DOHH2 (cell line): Measurements from ENCODE around the gene PTCH1.

Experiments used
- H3F3A ChIP-seq: fragments of 200-600 bp; sonication (generic), shearing (Covaris generic); 2 replicates; pipeline ENCODE4 v1.6.0; 2016; ENCODE audit warnings: antibody characterized with exemption, mild to moderate bottlenecking; ENCODE audit not compliant: control insufficient read depth, insufficient read depth
- H3K27ac ChIP-seq: fragments of 200-600 bp; sonication (generic); 2 replicates; pipeline ENCODE4 v1.5.1; 2014; ENCODE audit warnings: low read depth, mild to moderate bottlenecking, low read length, moderate library complexity
- H3K27me3 ChIP-seq: fragments of 200-600 bp; sonication (generic); 2 replicates; pipeline ENCODE4 v1.6.1; 2014; ENCODE audit warnings: mild to moderate bottlenecking, low read length, mixed read lengths; ENCODE audit not compliant: control insufficient read depth
- H3K36me3 ChIP-seq: fragments of 200-600 bp; sonication (generic); 2 replicates; pipeline ENCODE4 v1.6.1; 2014; ENCODE audit warnings: mild to moderate bottlenecking, low read length, moderate library complexity, mixed read lengths; ENCODE audit not compliant: control insufficient read depth
- H3K4me1 ChIP-seq: fragments of 200-600 bp; sonication (generic); 2 replicates; pipeline ENCODE4 v1.6.1; 2014; ENCODE audit warnings: mild to moderate bottlenecking, low read length, mixed read lengths; ENCODE audit not compliant: control insufficient read depth
- H3K4me2 ChIP-seq: fragments of 200-600 bp; sonication (generic); 2 replicates; pipeline ENCODE4 v1.6.0; 2014; ENCODE audit warnings: mild to moderate bottlenecking, low read length, moderate library complexity
- H3K4me3 ChIP-seq: fragments of 200-600 bp; sonication (generic); 2 replicates; pipeline ENCODE4 v1.5.1; 2014; ENCODE audit warnings: mild to moderate bottlenecking, low read length, mixed read lengths
- H3K79me2 ChIP-seq: fragments of 200-600 bp; sonication (generic); 2 replicates; pipeline ENCODE4 v1.6.1; 2014; ENCODE audit warnings: mild to moderate bottlenecking, low read length, mixed read lengths; ENCODE audit not compliant: control insufficient read depth
- H3K9me2 ChIP-seq: fragments of 200-600 bp; sonication (generic); replicated peaks from 2 replicates; pipeline ENCODE4 v1.6.1; 2014; ENCODE audit warnings: mild to moderate bottlenecking, low read length, mixed read lengths; ENCODE audit not compliant: control insufficient read depth
- H3K9me3 ChIP-seq: fragments of 200-600 bp; sonication (generic); 2 replicates; pipeline ENCODE4 v1.6.1; 2014; ENCODE audit warnings: antibody characterized with exemption, low read length, mixed read lengths; ENCODE audit not compliant: control insufficient read depth, insufficient read depth
- H4K20me1 ChIP-seq: fragments of 200-600 bp; sonication (generic); 2 replicates; pipeline ENCODE4 v1.6.0; 2014; ENCODE audit warnings: low read depth, mild to moderate bottlenecking, antibody characterized with exemption, low read length, moderate library complexity; ENCODE audit not compliant: control insufficient read depth, insufficient read depth
- CTCF ChIP-seq: fragments of 200-600 bp; sonication (generic); IDR thresholded peaks from one replicate; pipeline ENCODE4 v1.5.1; 2014; ENCODE audit warnings: antibody characterized with exemption, mild to moderate bottlenecking, low read depth, low read length; ENCODE audit not compliant: poor library complexity, severe bottlenecking
- EZH2phosphoT487 ChIP-seq: fragments of 200-600 bp; sonication (generic); IDR thresholded peaks from 2 replicates; pipeline ENCODE4 v1.6.1; 2017; ENCODE audit warnings: borderline replicate concordance, mild to moderate bottlenecking, antibody characterized with exemption, low read length, moderate library complexity, mixed read lengths

PTCH1 gene

GRCh38 chr9:95452176-95452575 lies 64.6 kb downstream of the PTCH1 start:
- H3K9me2 ChIP-seq = no peaks in the 10 kb centered on the region
- H3K27ac ChIP-seq = no peak overlapping the region
- no peak overlapping the region for H3K4me2 ChIP-seq
- H3K27me3 ChIP-seq = no peaks in the 10 kb centered on the region
- no peaks in the 10 kb centered on the region for H3K4me1 ChIP-seq
- H3K79me2 ChIP-seq = no peaks in the 10 kb centered on the region
- no peak overlapping the region for H3K4me3 ChIP-seq
- TF ChIP-seq CTCF = no peak
- no peak for TF ChIP-seq EZH2phosphoT487
- H3K9me3 ChIP-seq = no peaks in the 10 kb centered on the region
- peaks cover 99% of the 10 kb centered on the region for H3K36me3 ChIP-seq
- H4K20me1 ChIP-seq = no peaks in the 10 kb centered on the region
- H3F3A ChIP-seq = no peaks in the 10 kb centered on the region

- Histone ChIP-seq H3K9me2 (no peaks in the 10 kb centered on the region), H3F3A (no peaks in the 10 kb centered on the region), H3K4me1 (peaks cover 9% of the 10 kb centered on the region), H3K4me2 (no peak overlapping the region), H3K36me3 (peaks cover 100% of the 10 kb centered on the region), H3K27me3 (no peaks in the 10 kb centered on the region), H3K79me2 (no peaks in the 10 kb centered on the region), H3K4me3 (no peak overlapping the region), H3K27ac (no peak overlapping the region), H3K9me3 (no peaks in the 10 kb centered on the region), H4K20me1 (no peaks in the 10 kb centered on the region)
- no peak for TF ChIP-seq CTCF
- no peak for TF ChIP-seq EZH2phosphoT487
Measured at GRCh38 chr9:95451065-95451426, 65.7 kb downstream of the PTCH1 start.

GRCh38 chr9:95450171-95451064 lies 66.4 kb downstream of the PTCH1 start:
- H3K27me3 ChIP-seq = no peaks in the 10 kb centered on the region
- no peaks in the 10 kb centered on the region for H4K20me1 ChIP-seq
- peaks cover 100% of the 10 kb centered on the region for H3K36me3 ChIP-seq
- H3K9me2 ChIP-seq = no peaks in the 10 kb centered on the region
- no peaks in the 10 kb centered on the region for H3F3A ChIP-seq
- H3K79me2 ChIP-seq = no peaks in the 10 kb centered on the region
- no peaks in the 10 kb centered on the region for H3K9me3 ChIP-seq
- TF ChIP-seq CTCF = no peak
- no peak for TF ChIP-seq EZH2phosphoT487
- H3K4me2 ChIP-seq = no peak overlapping the region
- H3K4me3 ChIP-seq = no peak overlapping the region
- H3K27ac ChIP-seq = no peak overlapping the region
- peaks cover 9% of the 10 kb centered on the region for H3K4me1 ChIP-seq
